Adrenal gland (tissue), 5 donors: ENCODE results near the gene COL8A1.

ENCODE experiments used
- CTCF ChIP-seq, 6 experiments: fragments of 450-650 bp in 4 of 6; fragments of 200-600 bp in 2 of 6; sonication (generic) in 1 of 6; IDR thresholded peaks; 1 replicate in 5 of 6; 2 replicates in 1 of 6; pipeline versions ENCODE4 v1.5.1 to v1.8.0; 2016 to 2021; ENCODE audit warnings: antibody characterized with exemption in 6 of 6, mild to moderate bottlenecking in 2 of 6, moderate library complexity in 1 of 6
- POLR2A ChIP-seq, 2 donors: fragments of 450-650 bp; IDR thresholded peaks; one replicate each; pipeline ENCODE4 v1.6.1; 2017; ENCODE audit warnings: antibody characterized with exemption in 2 of 2, mild to moderate bottlenecking in 2 of 2, moderate library complexity in 1 of 2
- donor health status: DM: no; HTN: no; CAD: no.

DNA sequence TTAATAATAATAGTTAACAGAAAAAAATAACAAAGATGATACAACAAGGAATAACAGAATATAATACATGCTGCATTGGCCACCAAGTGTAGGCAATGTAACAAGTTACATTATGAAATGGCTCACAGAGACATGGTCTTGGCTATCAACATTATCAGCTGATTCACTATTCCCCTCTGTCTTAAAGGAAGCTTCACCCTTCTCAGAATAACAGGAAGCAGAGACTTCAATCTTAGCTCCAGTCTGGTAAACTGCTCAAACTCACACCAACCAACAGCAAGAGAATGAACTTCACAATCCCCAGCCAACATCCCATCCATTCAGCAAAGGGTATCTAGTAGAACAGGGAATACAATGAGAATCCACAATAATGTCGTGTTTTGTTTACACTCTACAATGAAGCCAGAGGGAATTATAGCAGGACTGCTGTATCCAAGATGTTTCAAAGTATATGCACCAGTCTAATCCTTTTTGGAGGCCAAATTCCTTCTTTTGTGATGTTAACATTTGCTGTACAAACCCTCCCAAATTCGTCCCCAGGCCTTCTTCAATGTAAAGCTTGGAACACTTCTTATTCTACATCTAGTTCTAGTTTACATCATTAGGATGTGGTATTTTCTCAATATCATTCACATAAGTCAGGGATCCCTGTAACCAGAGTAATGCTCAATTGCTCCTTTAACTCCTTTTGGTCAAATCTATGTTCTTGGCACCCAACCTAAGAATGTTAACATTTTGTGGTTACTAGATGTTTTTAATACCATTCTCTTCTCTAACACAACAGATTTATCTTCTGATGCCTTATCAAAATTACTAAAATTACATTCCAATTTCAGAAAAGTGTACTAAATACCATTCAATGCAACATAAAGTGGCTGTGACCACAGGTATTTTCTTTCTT, 126.9 kb downstream of the COL8A1 start:
- TF ChIP-seq CTCF (IDR thresholded peaks at IDR 0.05) (no peak), POLR2A (IDR thresholded peaks at IDR 0.05) (no peak)
